Smooth muscle cell of bladder (primary cell): ENCODE results near the gene RNF152. TPM values are rescaled to one million over a fixed set of nuclear protein-coding genes. Genes with fewer than 3 reads are reported as not detected.

Experiments used
- total RNA-seq: library from RNA; depleted of rRNA; stranded (reverse); fragments of >200 nt; gene quantifications from 2 replicates; pipeline ENCODE4 v1.2.3, GENCODE V29; 2014

Gene RNF152
- 10.5 and 14.6 TPM in 2 replicates for total RNA-seq

DNA sequence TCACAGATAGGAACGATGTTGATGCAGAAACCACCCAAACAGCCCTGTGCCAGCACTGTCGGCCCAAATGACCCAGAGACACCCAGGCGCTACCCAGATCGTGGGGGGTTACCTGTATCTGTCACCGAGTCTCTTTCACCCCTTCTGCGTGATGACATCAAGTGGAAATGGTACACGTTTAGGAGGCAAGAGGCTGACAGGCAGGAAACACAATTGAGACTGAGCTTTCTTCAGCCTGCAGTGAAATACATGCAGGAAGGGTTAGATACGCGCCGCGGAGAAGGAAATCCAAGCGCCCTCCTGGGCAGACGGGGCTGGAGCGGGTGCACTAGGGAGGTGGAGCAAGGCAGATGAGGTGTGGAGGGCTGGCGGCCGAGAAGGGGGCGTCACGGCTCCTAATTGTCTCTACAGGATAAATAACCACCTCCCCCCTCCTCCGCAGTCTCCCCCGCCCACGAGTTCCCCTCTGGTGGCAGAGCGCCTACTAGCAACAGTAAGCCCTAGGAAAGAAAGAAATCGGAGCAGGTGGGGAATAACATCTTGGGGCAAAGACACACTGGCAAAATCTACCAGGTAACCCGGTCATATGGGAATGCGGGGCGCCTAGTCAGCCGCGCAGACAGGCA is at the start of gene RNF152:
RNF152 (minus strand) TSS at position 325 of the 626 bp plus-strand sequence. CDS start 76,544 bp downstream, outside the sequence.

